NT2/D1 (cell line): Measurements from ENCODE around the gene TBC1D4.

Experiments
- DNase-seq: peaks from one replicate; pipeline ENCODE4 v3.0.0-alpha.2; 2011; ENCODE audit warnings: low read depth, low spot score
- H3K27me3 ChIP-seq: 2 replicates; pipeline ENCODE4 v1.6.0; 2011; ENCODE audit warnings: mild to moderate bottlenecking; ENCODE audit not compliant: insufficient read length, insufficient read depth
- H3K36me3 ChIP-seq: 2 replicates; pipeline ENCODE4 v1.6.1; 2011; ENCODE audit warnings: mild to moderate bottlenecking, low read length, mixed read lengths; ENCODE audit not compliant: insufficient read depth, insufficient read length
- H3K4me1 ChIP-seq: 2 replicates; pipeline ENCODE4 v1.5.1; 2011; ENCODE audit not compliant: insufficient read depth, insufficient read length
- H3K4me3 ChIP-seq: 2 replicates; pipeline ENCODE4 v1.5.1; 2011; ENCODE audit warnings: low read depth; ENCODE audit not compliant: insufficient read length
- H3K9ac ChIP-seq: 2 replicates; pipeline ENCODE4 v1.6.0; 2011; ENCODE audit warnings: low read depth; ENCODE audit not compliant: insufficient read length
- H3K9me3 ChIP-seq: 2 replicates; pipeline ENCODE4 v1.5.1; 2011; ENCODE audit warnings: mild to moderate bottlenecking, low read length; ENCODE audit not compliant: insufficient read depth
- SUZ12 ChIP-seq: IDR thresholded peaks from 2 replicates; pipeline ENCODE4 v1.6.1; 2011; ENCODE audit not compliant: insufficient read length, insufficient read depth; ENCODE audit errors: extremely low read depth
- YY1 ChIP-seq: IDR thresholded peaks from 2 replicates; pipeline ENCODE4 v1.6.1; 2011; ENCODE audit not compliant: insufficient read length, insufficient read depth
- ZNF274 ChIP-seq: IDR thresholded peaks from 2 replicates; pipeline ENCODE4 v1.6.1; 2011; ENCODE audit warnings: mild to moderate bottlenecking, low read depth, low read length

Gene TBC1D4

DNA sequence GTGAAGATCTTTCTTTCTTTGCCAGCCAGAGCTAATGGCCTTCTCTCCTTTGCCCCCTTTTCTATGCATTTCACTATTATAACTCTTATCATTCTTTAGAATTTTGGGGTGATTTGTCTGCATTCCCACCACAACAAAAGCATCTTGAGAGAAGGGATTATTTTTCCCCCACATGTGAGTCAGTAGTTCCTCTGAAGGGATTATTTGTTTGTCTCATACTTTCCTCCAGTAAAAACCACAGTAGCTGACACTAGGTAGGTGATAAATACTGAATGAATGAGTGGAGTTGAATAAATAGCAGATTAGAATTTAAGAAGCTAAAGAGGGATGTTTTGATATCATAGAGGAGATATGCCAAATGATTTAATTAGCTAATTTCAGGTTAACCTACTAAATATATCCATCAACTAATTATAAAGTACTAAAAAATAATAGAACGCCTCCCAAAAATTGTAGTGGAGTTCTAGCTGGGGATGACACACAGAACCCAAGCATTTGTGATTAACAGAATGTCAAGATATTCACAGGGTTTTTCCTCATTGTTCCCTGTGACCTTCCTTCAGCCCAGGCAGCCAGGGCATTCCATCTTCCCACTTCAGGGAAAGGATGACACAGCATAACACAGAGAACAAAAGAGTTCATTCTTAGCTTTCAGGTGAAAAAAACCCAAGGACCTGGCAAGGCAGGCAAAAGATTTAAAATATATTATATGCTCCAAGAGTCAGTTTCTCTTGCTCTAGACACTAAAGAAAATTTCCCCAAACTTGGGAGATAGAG lies 3.5 kb upstream of the TBC1D4 start:
- Histone ChIP-seq H3K4me1 (no peaks in the 10 kb centered on the region), H3K4me3 (no peak overlapping the region), H3K36me3 (no peaks in the 10 kb centered on the region), H3K9ac (no peak overlapping the region), H3K27me3 (peaks cover 4% of the 10 kb centered on the region), H3K9me3 (no peaks in the 10 kb centered on the region)
- no peak for TF ChIP-seq SUZ12
- TF ChIP-seq ZNF274 = no peak
- no peak for TF ChIP-seq YY1
- DNase-seq = no peak

DNA sequence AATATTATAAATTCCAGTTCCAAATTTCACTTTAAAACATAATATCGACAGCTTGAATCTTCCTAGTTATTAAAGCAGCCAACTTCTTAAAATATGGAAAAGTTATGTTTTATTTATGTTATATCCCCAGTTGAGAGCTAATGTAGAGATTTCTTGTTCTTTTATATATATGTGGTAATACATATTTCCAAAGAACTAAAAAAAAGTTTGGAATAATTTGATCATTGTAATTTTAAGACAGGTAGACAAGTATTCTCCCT lies 781 bp upstream of the TBC1D4 start:
- H3K4me3 ChIP-seq = peak overlapping the region; percentile 68

DNA sequence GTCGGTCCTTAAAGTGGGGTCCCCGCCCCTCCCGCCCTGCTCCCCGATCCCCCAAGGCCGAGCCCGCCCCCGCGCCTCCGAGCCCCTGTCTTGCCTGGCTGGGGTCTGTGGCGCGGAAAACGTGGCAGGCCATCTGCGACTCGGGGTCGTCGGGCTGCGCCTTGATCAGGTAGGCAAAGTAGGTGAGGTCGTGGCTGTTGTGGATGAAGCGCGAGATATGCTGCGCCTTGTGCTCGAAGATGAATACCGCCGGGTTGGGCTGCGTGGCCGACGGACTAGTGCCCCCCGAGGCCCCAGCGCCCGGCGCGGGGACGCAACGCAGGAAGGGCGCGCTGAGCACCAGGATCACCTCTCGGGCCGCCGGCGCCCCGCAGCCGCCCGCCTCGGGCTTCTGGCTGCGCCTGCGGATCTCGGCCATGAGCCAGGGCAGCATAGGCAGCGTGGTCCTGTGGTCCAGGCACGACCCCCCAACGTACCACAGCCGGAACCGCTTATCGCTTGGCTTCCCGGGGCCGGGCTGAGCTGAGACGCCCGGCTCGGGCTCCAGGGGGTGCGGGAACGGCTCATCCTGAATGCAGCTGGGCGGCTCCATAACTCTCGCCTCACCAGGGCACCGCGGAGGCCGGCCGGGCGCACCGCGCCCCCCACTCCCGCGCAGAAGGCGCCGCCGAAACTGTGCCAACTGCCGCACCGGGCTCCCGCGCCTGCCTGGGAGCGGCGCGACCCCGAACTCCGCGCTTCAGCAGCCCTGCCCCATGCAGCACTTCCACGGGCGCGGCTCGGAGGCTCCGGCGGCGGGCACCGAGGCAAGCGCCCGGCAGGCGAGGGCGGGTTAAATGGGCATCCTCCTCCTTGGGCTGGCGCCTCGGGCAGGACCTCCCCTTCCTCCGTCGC lies 546 bp downstream of the TBC1D4 start:
- Histone ChIP-seq H3K27me3 (peaks cover 4% of the 10 kb centered on the region), H3K4me3 (peak overlapping the region; percentile 68), H3K4me1 (no peaks in the 10 kb centered on the region), H3K9ac (peak overlapping the region; percentile 79), H3K36me3 (no peaks in the 10 kb centered on the region), H3K9me3 (no peaks in the 10 kb centered on the region)
- no peak for DNase-seq
- no peak for TF ChIP-seq ZNF274
- TF ChIP-seq SUZ12 = no peak
- TF ChIP-seq YY1 = no peak

More for the DNA sequence above, 781 bp upstream of the TBC1D4 start:
- DNase-seq = no peak
- Histone ChIP-seq H3K4me1 (no peaks in the 10 kb centered on the region), H3K36me3 (no peaks in the 10 kb centered on the region), H3K9ac (no peak overlapping the region), H3K9me3 (no peaks in the 10 kb centered on the region), H3K27me3 (peaks cover 4% of the 10 kb centered on the region)
- TF ChIP-seq YY1 (no peak), ZNF274 (no peak), SUZ12 (no peak)

DNA sequence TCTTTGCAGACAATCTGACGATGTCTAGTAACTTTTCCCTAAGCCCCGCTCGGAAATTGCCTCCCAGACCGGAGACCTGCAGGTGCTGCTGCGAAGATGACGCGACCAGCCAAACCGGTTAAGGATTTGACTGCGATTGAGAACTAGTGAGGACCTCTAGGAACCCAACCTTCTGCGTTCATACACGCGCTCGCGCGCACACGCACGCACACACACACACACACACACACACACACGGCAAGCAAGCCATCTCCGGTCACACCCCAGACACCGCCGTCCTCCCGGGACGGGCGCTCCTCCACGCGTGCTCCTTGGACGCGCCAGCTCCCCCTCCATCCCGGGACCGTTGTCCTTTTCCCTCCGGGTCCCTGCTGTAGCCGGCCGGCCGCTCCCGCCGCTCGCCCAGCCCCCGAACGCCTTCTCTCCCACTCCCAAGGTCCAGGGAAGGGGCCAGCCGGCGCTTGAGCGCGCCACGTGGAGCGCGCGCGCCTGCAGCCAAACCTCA lies 1.2 kb downstream of the TBC1D4 start:
- Histone ChIP-seq H3K9ac (peak overlapping the region; percentile 63), H3K9me3 (no peaks in the 10 kb centered on the region), H3K36me3 (no peaks in the 10 kb centered on the region), H3K4me1 (no peaks in the 10 kb centered on the region), H3K4me3 (peak overlapping the region; percentile 68), H3K27me3 (peaks cover 4% of the 10 kb centered on the region)
- DNase-seq = no peak
- TF ChIP-seq YY1 (no peak), ZNF274 (no peak), SUZ12 (no peak)

DNA sequence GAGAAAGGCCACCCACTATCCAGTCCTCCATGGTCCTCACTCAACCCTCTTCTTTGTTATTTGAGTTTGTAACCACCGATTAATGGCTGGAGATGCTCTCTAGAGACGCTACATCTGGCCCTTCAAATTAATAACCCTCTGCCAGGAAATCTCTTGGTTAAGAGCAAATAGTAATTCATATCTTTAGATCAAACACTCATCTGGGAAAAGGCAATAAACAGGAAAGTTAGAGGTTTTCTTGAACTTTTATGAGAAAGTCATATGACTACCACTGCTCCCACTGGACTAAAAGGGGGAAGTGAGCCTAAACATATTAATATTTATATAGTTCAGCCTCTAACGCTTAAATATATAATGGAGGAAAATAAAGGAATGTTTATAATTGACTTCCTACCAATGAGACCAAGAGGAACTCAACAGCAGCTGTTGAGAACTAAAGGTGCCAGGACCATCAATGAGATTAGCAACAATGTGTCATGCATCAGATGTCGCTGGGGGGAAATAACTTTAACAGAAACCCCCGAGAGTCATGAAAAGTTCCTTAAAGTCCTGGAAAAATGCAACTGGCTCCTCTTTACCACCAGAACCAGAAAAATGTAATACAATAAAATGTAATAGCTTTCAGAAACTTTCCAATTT lies 2.7 kb downstream of the TBC1D4 start:
- H3K36me3 ChIP-seq = no peaks in the 10 kb centered on the region
- no peak overlapping the region for H3K4me3 ChIP-seq
- H3K4me1 ChIP-seq = no peaks in the 10 kb centered on the region
- no peak overlapping the region for H3K9ac ChIP-seq
- H3K27me3 ChIP-seq = peaks cover 4% of the 10 kb centered on the region
- H3K9me3 ChIP-seq = no peaks in the 10 kb centered on the region
- no peak for DNase-seq
- TF ChIP-seq YY1 (no peak), SUZ12 (no peak), ZNF274 (no peak)

DNA sequence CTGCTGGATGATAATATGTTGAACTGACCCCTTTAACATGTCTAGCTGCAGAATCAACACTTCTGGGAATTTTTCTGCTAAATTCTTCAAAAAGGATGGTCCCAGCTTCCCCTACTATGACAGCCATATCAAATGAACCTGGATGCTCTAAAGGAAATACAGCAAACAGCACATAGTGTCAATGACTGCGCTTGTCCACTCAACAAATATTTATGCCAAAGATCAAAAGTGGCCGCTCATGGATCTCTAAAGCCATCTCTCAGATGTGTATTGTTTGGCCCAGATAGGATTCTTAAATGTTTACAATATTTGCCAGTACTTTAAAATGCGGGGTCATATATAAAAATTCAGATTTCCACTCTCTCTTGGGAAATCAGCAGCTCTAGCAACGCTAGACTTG lies 3.3 kb downstream of the TBC1D4 start:
- Histone ChIP-seq H3K9me3 (no peaks in the 10 kb centered on the region), H3K4me3 (no peak overlapping the region), H3K4me1 (no peaks in the 10 kb centered on the region), H3K9ac (no peak overlapping the region), H3K27me3 (peaks cover 4% of the 10 kb centered on the region), H3K36me3 (no peaks in the 10 kb centered on the region)
- DNase-seq = no peak
- TF ChIP-seq ZNF274 (no peak), YY1 (no peak), SUZ12 (no peak)

DNA sequence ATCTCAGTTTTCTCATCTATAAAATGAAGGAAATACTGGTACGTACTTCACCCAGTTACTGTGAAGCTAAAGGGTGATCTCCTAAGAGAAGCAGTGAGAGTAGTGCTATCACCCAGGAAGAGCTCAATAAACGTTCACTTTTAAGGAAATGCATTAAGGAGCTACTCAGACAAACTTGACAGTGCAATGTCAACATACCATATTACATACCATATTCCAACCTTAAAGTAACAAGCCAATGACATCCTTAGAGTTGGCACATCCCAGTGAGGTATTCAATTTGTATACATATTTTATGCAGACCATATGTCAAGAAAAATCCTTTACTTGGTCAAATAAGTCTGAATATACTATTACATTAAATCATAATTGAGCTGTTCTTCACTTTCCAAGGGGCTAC lies 7.0 kb downstream of the TBC1D4 start:
- no peak for DNase-seq
- Histone ChIP-seq H3K27me3 (no peaks in the 10 kb centered on the region), H3K4me3 (no peak overlapping the region), H3K4me1 (no peaks in the 10 kb centered on the region), H3K36me3 (no peaks in the 10 kb centered on the region), H3K9ac (no peak overlapping the region), H3K9me3 (no peaks in the 10 kb centered on the region)
- TF ChIP-seq ZNF274 (no peak), SUZ12 (no peak), YY1 (no peak)
